ENCODE measurements around the gene TMTC2.

The TMTC2 gene

DNA sequence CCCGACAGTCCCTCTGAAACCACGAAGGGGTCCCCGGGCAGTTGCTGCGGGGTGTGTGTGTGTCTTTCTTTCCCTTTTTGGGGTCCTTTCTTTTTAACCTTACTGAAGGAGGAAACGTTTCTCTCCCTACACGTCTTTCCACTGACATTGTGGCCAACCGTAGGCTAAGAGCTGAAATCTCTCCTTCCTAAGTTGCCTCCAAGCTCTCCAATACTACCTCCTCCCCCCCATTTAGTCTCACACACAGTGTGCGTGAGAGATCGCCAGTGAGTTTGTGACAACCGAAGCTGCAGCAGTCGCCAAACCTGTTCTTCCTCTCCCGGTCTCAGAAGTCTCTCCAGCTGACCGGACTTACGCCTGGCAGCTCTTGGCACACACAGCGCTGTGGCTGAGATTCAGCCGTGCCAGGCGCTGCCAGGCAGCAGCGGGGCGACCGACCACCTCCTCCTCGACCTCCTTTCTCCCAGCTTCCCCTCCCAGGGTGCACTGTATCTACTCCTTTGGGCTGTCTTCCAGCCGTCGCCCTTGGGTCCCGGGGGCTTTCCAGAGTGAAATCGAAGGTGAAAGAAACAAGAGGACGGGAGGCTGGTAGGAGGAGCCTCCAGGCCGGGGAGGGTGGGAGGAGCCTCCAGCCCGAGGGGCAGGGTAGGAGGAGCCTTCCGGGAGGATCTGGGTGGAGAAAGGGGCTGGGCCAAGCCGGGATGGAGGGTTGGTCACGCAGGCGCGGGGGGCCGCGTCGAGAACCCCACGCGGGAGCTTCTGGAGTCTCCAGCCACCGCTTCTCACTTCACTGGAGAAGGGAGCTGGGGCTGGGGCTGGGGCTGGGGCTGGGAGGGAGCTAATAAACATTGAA lies at the start of gene TMTC2:
Gene TMTC2 (plus strand): TSS at position 739 of the 853 bp plus-strand sequence.
- DNase-seq (ENCODE audit: low read depth in 1 of 2, low spot score in 1 of 2): peak; percentile 73 to 82

DNA sequence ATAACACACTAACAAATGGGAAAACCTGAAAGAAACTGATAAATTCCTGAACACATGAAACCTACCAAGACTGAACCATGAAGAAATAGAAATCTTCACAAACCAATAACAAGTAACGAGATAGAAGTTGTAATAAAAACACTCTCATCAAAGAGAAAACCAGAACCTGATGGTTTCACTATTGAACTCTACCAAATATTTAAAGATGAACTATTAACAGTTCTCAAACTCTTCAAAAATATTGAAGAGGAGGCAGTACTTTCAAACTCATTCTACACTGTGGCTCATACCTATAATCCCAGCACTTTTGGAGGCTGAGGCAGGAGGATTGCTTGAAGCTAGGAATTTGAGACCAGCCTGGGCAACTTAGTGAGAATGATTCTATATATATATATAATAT lies 48.4 kb upstream of the TMTC2 start:
- DNase-seq (ENCODE audit: low read depth in 1 of 2, low spot score in 1 of 2): no peak

DNA sequence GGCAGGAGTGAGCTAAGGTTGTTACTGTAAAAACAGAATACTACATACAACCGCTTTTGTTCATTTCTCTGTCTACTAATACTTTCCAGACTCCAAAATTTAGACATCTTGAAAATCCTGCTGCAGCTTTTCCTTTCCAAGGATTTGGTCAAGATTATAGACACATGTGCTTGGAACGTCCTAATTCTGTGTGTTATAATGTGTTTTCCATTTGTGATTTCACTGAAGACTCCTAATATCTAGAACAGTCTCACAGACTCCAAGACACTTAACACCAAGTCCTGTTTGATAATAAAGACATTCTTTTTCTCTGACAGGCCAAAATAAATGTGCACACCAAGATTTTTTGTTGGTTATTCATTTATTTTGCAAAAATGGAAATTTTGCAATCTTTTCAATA lies 41.8 kb upstream of the TMTC2 start:
- no peak for DNase-seq (ENCODE audit: low read depth in 1 of 2, low spot score in 1 of 2)

DNA sequence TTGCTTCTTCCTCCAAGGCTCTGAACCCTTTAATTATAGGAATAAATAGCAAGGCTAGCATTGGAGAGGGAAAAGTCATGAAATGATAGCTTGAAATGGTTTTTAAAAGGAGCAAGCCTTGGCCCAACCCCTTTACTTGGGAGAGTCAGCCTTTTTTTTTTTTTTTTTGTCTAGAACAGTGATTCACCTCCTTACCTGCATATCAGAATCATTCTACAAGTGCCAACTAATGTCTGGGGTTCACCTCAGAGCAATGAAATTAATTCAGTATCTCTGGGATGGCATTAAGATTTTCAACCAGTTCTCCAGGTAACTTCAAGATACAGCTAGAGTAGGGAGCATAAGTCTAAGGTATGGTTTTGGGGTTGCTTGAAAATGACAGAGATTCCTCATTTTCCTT lies 41.3 kb upstream of the TMTC2 start:
- DNase-seq (ENCODE audit: low read depth in 1 of 2, low spot score in 1 of 2): no peak

DNA sequence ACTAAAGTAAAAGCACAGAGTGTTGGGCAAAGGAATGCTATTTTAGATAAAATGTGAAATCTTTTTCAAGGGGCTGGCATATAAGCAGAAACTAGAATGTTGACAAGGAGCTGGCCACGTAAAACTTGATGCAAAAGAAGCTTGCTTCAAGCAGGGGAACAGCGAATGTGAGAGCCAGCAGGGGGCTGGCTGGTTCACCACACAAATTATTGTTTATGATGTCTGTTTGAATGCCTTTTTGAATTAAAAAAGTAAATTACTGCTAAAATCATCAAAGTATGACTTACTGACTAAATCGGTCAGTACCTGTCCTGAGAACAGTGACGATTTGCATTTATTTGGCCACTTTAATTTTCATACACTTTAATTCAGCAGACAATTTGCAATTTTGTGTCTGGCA lies 38.9 kb upstream of the TMTC2 start:
- DNase-seq (ENCODE audit: low read depth in 1 of 2, low spot score in 1 of 2): no peak

DNA sequence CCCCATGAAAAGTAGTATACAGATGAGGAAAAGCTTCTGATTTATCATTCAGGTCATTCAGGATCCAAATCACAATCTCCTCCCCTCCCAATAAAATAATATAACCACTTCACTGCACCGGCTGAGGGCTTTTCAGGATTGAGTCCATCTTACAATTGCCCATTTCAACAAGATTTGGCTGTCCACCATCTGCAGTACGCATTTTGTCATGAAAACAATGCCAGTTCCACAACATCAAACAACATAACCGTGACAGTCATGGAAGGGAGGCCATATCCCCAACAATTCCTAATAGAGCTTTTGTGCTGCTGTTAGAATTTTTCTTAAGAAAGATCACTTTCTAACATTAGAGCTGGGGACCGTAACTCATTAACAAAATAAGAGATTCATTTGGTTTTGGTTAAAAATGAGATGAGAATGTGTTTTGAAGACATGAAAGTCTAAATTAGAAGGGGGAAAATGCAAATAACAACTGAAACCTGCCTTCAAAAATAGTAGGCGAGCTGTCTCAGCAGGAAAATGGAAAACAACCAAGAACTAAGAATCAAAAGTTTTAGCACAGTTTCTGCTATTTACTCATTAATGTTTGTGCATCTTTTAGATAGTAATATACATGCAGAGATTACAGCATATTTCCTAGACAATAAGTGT lies 38.3 kb upstream of the TMTC2 start:
- no peak for DNase-seq (ENCODE audit: low read depth in 1 of 2, low spot score in 1 of 2)

DNA sequence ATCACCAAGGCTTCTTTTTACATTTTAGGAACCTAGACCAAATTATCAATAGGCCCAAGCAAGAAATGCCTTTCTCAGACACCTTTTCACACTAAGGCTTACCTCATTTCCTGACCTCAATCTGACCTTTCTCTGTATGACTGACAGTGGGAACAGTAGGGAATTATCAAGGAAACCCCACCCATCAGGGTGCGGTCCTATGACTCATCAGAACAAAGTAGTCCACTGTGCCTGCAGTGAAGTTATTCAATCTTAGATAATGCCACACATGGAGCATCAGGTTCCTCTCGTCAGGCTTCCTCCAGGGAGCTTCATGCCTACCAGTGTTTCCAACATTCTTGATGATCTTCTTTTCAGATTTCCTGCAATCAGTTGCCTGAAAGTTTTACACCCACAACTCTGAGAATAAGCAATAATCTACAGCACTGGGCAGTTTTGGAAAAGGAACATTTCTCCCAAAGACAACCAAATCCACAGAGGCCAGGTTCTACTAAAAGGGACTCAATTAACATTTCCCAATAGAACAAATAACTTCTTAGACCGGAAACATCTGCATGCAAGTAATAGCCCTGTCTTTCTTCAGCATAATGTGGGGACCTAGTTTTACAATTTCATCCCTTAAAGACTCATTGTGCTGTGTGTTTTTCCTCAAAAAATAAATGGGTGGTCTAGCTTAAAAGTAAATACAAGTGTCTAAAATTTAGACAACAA lies 35.9 kb upstream of the TMTC2 start:
- no peak for DNase-seq (ENCODE audit: low read depth in 1 of 2, low spot score in 1 of 2)

DNA sequence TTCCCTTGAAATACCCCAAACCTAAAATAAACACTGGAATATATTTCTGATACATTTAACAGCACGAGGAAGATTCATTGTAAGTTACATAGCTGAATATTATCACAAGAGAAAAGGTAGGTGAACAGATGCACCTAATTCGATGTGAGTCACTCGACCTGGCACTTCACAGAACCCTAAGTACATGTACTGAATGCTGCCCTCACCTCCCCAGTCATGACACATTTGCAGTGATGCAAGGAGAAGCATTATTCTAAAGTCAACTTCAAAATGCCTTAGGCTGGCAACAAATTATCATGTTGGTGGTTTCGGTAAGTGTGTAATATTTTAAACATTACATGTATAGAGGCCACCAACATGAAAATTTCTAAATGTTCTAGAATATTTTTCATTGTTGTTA lies 35.2 kb upstream of the TMTC2 start:
- no peak for DNase-seq (ENCODE audit: low read depth in 1 of 2, low spot score in 1 of 2)

DNA sequence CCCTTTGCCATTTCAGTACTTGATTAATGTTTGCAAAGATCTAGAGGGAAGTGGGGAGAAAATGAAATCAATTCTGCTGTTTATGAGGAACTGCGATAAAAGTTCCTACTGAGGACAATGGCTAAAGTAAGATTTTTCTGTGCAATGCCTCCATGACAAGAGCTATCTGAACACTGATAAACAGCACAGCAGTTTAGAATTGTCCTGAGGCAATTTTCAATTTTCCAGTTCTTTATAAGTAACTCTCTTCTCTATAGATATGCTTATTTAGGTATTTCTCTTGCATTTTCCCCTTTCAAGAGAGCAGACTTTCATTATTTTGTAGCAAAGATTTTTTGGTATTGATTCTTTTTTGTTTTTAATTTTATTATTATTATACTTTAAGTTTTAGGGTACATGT lies 34.6 kb upstream of the TMTC2 start:
- DNase-seq (ENCODE audit: low read depth in 1 of 2, low spot score in 1 of 2): no peak

DNA sequence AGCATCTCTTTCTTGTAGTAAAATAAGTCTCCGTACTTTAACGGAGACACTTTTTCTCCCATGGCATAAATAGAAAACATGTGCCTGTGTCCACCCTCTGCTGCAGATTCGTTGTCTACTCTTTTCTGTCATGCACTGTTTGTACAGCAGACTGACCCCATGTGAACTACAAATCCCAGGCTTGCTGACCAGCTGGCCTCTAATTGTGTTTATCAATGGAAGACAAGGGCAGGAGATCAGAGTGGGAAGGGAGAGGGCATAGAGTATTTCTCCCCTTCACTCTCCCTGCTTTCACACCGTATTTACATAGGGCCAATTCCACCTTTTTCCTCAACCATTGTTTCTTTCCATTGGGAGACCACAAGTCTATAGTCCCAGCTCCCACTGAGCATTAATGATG lies 31.0 kb upstream of the TMTC2 start:
- DNase-seq (ENCODE audit: low read depth in 1 of 2, low spot score in 1 of 2): no peak

DNA sequence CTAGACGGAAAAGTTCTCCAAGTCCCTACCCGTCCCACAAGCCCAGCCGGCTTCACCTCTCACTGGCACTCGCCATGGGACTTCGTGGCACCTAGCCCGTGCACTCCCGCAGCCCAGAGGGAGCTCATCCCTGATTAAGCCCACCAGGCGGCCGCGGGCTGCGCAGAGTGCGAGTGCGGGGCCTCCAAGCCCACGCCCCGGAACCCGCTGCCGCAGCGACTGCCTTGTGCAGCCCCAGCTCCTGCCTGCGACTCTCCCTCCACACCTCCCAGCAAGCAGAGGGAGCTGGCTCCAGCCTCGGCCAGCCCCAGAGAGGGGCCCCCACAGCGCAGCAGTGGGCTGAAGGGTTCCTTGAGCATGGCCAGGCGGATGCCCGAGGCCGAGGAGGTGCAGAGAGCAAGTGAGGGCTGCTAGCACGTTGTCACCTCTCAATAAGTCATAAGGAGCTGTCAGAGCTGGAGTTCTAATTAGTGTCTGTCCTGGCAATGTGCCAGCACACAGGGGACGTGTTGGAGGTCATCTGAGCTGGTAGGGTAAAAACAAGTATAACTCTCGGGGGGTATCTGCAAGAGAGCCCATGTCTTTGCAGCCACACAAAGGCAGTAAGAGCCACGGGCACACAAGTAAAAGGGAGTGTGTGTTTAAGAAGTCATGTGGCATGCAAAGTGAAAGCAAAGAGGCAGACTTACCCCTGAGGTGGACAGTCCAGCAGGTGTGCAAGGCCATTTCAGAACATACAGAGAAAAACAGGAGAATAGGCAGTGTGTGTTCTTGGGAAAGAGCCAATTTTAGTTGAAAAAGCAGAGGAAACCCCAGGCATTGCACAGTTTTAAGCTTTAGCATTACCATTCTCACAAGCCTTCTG lies 27.1 kb upstream of the TMTC2 start:
- DNase-seq (ENCODE audit: low read depth in 1 of 2, low spot score in 1 of 2): no peak

DNA sequence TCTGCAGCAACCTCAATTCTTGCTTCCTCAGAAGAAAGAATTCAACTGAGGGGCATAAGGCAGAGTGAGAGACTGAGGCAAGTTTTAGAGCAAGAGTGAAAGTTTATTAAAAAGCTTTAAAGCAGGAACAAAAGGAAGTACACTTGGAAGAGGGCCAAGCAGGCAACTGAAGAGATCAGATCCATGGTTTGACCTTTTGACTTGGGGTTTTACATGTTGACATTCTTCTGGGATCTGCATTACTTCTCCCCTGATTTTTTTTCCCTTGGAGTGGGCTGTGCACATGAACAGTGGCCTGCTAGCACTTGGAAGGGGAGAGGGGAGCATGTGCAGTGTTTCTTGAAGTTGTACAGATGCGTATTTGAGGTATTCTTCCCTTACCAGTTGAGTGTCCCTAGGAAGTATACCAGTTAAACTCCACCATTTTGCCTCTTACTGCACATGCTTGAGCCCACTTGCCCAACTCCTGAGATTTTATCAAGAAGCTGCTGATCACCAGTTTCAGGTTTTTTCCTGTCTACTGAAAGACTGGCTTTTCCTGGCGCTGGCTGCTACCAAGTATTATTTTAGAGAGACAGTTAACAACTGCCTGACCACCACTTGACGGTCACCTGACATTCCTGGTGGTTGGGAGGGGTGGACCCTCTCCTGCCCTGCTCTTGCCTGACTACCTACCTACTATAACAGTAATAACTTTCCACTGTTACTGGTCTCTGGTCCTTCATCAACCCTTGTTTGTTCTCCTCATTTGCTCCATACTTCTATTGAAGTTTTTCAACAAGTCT lies 26.0 kb upstream of the TMTC2 start:
- no peak for DNase-seq (ENCODE audit: low read depth in 1 of 2, low spot score in 1 of 2)

DNA sequence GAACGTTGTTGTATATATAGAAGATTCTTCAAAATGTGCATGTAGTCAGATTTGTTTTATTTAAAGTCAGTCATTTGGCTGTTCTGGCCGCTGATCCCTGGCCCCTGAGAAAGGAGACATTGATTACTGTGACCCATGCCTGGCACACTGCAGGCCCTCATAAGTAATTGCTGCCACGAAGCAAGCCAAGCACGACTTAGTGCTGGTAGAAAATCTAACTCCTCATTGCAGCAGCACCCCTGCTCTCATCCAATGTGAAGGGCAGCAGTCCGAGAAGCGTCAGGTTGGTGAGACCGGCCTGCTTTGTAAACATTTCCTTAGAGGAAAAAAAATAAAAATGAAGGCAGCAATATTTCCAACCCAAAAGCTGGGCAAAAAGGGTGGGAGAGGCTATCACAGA lies 22.8 kb upstream of the TMTC2 start:
- DNase-seq (ENCODE audit: low read depth in 1 of 2, low spot score in 1 of 2): no peak

DNA sequence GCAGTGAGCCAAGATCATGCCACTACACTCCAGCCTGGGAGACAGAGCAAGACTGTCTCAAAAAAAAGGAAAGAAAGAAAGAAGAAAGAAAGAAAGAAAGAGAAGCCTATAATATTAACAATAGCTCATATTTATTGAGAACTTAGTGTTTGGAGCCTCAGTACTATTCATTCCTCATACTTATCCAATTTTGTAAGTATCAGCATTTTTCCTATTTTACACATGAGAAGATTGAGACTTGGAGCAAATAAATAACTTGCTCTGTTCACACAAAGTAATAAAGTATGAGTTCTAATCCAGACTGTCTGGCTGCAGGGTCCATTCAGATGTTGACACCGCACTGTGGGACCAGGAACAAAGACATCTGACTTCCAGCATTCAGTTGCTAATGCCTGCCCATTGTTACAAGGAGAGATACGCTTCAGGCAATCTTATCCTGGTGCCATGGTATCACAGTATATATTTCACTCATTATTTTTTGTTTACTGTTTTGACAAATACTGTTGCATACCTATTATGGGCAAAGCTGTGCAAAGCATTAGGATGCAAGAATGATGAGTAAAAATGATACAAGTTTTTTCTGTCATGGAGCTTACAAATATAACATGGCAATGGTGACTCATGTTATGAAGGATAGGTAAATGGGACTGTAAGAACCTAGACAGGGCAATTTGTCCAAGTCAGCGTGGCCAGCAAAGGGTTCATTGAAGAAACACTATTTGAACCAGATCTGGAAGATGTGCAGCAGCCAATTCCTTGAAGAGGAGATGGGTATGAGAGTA lies 21.4 kb upstream of the TMTC2 start:
- no peak for DNase-seq (ENCODE audit: low read depth in 1 of 2, low spot score in 1 of 2)

DNA sequence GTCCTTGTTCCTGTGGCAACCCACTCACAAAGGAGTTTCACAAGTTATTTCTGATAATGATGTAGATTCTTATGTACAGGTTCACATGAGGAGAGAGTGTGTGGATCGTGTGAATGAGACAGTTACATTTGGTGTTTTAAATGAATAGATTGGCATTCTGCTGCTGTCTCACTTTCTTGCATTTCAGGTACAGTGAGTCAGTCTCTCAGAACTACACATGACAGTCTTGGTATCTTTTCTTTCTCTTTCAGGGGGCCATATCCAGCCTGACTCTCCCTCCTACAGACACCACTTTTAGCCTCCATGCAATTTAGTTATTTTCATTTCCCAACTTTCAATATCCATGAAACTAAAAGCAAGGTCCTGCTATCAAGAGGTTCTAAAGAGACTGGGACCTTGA lies 19.9 kb upstream of the TMTC2 start:
- no peak for DNase-seq (ENCODE audit: low read depth in 1 of 2, low spot score in 1 of 2)

DNA sequence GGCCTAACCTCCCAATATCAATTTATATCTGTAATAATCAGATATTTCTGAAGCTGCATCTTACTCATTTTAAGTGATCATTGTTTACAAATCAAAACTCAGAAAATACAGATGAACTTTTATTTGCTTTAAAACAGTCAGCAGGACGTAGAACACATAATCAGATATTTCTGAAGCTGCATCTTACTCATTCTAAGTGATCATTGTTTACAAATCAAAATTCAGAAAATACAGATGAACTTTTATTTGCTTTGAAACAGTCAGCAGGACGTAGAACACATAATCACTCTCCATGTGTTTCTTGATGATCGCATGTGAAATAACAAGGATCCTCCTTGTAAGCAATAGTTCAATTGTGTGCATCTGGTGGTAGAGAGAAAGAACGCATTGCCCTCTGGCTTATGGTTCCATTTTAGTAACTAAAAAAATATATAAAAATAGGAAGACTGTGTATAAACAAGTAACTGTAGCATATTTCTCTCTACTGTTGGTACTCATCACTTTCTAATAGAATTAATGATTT lies 15.0 kb upstream of the TMTC2 start:
- no peak for DNase-seq (ENCODE audit: low read depth in 1 of 2, low spot score in 1 of 2)

DNA sequence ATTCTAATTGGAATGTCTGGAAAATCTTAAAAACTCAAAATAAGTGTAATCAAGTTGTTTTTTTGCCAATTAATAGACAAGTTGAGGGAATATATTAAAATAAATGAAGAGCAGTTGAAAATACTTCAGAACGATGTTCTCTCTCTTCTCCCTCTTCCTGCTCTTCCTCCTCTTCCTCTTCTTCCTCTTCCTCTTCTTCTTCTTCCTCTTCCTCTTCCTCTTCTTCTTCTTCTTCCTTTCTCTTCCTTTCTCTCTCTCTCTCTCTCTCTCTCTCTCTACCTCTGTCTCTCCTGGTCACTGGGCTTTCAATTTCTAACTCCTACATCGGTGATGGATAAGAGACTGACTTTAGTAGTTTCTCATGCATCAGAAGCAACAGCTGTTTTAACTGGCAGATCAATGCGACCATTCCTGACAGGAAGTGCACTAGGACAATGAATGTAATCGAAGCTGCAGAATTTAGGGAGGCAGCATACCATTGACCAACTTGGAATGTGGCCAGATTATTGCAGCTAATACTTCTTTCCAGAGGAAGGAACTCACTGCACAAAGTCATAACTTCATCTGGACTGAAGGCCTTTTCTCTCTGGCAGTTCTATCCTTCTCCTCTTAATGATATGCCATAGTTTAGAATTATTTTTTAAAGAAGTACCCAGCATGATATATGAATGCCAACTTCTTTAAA lies 13.8 kb upstream of the TMTC2 start:
- DNase-seq (ENCODE audit: low read depth in 1 of 2, low spot score in 1 of 2): no peak

DNA sequence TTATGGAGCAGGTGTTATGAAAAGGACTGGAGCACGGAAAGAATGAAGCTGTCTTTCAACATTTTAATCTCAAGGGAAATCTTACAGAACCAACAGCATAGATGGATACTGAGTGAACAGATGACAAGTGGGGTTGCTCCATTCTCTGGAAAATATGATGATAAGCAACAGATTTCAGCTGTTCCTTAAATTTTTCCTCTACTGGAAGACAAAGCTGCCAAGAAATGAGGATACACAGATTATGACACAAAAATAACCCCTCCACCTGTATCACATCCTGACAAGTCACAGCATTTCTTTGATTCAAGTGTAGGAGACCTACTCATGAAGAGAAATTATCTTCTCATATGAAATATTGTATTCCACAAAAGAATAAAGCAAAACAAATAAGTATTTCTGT lies 13.0 kb upstream of the TMTC2 start:
- no peak for DNase-seq (ENCODE audit: low read depth in 1 of 2, low spot score in 1 of 2)

DNA sequence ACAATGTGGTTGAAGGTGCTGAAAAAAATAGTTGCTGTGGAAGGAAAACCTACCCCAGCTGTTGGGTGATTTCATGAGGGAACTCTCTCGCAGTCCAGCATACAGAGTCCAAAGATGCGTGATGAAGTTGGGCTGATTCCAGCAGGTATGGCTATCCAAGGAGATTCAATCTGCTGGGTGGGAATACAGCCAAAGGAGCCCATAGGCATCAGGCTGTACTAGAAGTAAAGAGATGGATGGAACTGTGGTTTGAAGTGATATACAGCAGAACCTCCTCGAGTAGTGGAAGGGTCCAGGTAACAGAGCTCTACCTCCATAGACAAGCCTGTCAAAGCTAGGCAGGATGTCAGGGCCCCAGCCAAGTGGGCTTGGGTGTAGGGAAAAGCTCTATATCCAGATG lies 11.5 kb upstream of the TMTC2 start:
- DNase-seq (ENCODE audit: low read depth in 1 of 2, low spot score in 1 of 2): no peak
